GM19395 (cell line): ENCODE measurements around the gene STON1.
"Not testable (repeated sequence)": the region's sequence is repeated elsewhere in the genome, so short reads cannot be mapped to it uniquely, and the experiment has no call there.

Experiments
- ATAC-seq: cut with Tn5 transposase; IDR thresholded peaks from one replicate; pipeline ENCODE4 v1.9.1; 2021; ENCODE audit warnings: mild to moderate bottlenecking, moderate library complexity; ENCODE audit not compliant: unreplicated experiment

STON1 gene

GRCh38 chr2:48613211-48613610 is 83.3 kb downstream of the STON1 start:
- ATAC-seq, result no peak

DNA sequence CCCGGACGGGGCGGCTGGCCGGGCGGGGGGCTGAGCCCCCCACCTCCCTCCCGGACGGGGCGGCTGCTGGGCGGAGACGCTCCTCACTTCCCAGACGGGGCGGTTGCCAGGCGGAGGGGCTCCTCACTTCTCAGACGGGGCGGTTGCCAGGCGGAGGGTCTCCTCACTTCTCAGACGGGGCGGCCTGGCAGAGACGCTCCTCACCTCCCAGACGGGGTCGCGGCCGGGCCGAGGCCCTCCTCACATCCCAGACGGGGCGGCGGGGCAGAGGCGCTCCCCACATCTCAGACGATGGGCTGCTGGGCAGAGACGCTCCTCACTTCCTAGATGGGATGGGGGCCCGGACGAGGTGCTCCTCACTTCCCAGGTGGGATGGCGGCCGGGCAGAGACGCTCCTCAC is 84.6 kb downstream of the STON1 start:
- not testable (repeated sequence) for ATAC-seq

DNA sequence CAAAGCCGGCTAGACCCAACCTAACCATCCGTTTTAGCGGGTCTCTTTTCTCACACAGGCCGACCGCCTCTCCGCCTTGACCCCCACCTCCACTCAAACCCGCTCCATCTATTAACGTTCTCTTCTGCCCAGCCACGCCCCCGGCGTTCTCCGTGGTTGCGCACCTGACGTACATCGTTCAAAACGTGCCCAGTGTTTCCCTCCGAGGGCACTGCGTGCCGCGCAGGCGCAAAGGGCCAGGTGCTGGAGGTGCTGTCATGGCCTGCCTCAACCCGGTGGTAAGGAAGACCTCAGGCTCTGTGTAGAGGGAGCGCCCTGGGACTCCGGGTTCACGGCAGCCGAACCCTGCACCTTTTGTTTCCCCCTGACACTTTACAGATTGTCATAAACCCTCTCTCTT is 87.7 kb downstream of the STON1 start, which contains the start of gene GTF2A1L:
GTF2A1L (plus strand) TSS at position 239 of the 400 bp plus-strand sequence; CDS start at position 258, 19 bp downstream.
- no peak for ATAC-seq

- no peak for ATAC-seq
Measured at GRCh38 chr2:48619526-48619925, 89.6 kb downstream of the STON1 start.

DNA sequence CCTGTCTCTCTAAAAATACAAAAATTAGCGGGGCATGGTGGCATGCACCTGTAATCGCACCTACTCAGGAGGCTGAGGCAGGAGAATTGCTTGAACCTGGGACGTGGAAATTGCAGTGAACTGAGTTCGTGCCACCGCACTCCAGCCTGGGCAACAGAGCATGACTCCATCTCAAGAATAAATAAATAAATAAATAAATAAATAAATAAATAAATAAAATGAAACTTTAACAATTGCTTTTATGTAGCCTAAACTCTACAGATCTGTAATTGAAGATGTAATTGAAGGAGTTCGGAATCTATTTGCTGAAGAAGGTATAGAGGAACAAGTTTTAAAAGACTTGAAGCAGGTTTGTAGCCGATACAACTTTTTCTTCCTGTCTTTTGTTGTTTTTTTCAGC is 90.7 kb downstream of the STON1 start:
- ATAC-seq, result no peak

DNA sequence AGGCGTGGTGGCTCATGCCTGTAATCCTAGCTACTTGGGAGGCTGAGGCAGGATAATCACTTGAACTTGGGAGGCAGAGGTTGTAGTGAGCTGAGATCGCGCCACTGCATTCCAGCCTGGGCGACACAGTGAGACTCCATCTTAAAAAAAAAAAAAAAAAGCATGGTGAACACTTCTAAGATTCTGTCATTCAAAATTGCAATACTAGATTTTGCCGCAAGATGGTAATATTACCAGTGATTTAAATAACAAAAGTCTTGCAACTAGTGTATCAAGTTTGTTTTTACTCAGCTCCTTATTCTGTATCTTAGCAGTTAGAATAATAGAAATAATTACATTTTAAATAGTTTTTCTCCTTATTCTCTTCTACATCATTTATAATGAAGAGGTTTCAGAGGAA is 92.7 kb downstream of the STON1 start:
- not testable (repeated sequence) for ATAC-seq

GRCh38 chr2:48624696-48625095 is 94.7 kb downstream of the STON1 start:
- no peak for ATAC-seq

- no peak for ATAC-seq
Measured at GRCh38 chr2:48626047-48626446, 96.1 kb downstream of the STON1 start.

GRCh38 chr2:48633143-48633542 is 103.2 kb downstream of the STON1 start:
- ATAC-seq, result no peak

DNA sequence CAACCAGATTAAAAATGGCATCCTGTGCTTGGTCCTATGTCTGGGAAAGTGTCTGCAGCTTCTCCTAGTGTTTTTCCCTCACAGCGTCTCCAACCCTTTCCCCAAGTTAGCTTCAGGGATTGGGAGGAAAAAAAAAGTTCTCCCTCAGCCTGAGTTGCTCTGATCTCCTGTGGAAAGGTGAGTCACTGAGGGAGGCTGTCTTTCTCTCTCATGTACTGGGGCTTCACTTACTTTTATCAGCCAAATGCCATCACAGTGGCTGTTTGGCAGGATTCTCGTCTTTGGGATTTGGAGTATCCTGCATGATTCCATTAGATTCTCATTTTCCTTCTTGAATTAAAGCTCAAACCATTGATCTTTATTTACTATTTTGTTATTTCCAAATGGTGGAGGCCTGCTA is 105.8 kb downstream of the STON1 start:
- no peak for ATAC-seq

GRCh38 chr2:48638261-48638660 is 108.3 kb downstream of the STON1 start:
- no peak for ATAC-seq
